NCI-H748 (cell line): ENCODE measurements around the gene KLHL24.
A peak's percentile ranks its signal among the peaks of the same experiment; 100 is the strongest.
"Not testable (repeated sequence)": the region's sequence is repeated elsewhere in the genome, so short reads cannot be mapped to it uniquely, and the experiment has no call there.

Source experiments
- DNase-seq: peaks from one replicate; lab custom pipeline; 2025; ENCODE audit not compliant: unreplicated experiment; lab: John Stamatoyannopoulos, UW

The KLHL24 gene

DNA sequence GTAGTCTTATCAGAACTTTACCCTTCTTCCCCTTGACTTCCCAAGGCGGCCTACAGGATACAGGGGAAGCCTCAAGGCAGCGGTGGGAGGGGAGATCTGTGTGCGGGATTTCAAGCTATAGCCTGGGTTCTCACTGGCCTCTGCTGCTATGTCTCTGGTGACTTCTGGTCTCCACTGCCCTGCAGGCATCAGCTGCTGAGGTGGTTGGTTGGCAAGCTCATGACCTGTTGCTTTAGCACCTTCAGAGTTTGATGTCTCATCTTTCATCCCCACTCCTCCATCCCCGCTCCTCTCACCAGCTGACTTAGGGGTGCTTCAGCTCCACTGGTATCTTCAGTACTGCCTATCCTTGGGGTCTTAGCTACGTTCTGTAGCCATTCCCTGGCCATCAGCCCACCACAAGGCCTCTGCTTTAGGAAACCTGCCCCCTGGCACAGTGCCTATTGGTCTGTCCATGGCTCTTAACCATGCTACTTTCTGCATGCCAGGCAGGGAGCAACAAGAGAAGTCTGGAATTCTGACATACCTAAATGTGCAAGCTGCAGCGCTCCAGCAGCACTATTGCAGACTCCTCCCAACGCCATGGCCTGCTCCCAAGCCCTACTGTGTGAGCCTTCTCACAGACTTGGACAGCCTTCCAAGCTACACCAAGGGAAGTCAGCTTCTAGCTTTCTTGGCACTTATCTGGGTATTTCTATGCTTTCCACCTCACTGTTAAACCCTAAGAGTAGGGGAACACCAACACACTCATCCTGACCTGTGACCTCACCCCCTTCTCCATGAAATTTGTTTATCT lies 60.3 kb downstream of the KLHL24 start:
- no peak for DNase-seq

DNA sequence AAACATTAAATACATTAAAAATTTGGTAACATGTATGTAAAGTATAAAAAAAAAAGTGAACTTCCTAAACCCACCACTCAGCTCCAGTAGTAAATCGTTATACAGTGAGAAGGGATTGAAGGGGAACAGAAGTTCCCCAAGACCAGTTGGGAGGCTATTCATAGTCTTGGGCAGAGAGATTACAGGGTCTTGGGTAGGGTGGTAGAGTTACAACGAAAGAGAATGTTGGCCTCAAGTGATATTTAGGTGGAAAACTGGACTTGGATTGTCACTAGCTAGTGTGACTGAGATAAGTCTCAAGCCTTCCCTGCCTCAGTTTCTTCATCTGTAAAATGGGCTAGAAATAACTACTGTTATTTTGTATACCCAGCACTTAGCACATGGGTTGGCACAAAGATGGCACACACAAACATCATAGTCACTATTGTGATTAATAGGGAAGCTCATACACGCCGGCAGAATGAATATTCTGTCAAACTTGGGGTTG lies 61.7 kb downstream of the KLHL24 start:
- DNase-seq, result no peak

DNA sequence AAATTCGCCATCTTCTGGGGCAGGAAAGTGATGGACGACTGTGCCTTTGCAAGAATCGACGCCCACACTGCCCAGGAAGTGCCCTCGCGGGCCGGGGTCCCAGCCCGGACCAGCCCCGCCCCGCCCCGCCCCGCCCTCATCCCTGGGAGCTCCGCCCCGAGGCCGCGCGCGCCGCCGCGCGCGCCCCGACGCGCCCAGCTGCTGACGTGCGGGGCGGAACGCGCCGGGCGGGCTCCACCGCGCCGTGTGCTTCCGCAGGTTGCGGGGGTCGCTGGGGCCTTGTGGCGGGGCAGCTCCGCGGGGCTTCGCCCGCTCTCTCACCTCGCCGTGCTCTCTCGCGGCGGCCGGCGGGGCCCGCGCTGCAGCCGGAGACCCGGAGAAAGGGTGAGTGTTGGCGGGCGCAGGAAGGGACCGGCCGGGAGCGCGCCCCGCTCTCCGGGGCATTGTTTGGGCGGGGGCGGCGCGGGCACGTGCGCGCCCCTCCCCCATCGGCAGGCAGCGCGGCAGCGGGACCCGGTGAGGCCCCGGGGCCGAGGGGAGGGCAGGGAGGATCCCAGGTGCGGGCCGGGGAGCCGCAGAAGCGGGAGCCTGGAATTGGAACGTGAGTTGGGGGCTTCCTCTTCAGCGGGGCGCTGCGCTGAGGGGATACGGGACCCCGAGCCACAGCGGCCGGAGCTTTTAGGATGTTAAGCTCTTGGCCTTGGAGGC lies 62.3 kb downstream of the KLHL24 start, which contains the start of gene YEATS2:
TSS of gene YEATS2 (plus strand) at position 188 of the 708 bp plus-strand sequence. CDS start 17,366 bp downstream, outside the sequence.
- DNase-seq, result peak; percentile 75

DNA sequence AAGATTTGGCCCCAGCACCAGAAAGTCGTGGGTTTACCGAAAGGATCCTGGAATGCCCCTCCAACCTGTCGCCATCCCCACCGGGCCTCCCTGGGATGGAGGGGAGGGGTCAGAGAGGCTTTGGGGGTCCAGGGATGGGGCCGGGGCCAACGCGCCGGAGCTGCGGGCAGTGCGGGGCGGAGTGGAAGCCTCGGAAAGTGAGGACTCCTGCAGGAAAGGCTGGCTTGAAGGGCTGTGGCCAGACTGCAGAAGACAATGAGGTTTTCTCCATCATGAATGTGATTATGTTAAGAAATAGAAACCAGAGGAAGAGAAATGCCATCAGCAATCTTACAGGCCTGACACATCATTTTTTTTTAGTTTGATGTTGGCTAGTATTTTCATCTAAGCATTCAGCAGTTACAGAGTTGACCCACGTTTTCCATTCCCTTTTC lies 62.9 kb downstream of the KLHL24 start:
- DNase-seq, result peak; percentile 51

DNA sequence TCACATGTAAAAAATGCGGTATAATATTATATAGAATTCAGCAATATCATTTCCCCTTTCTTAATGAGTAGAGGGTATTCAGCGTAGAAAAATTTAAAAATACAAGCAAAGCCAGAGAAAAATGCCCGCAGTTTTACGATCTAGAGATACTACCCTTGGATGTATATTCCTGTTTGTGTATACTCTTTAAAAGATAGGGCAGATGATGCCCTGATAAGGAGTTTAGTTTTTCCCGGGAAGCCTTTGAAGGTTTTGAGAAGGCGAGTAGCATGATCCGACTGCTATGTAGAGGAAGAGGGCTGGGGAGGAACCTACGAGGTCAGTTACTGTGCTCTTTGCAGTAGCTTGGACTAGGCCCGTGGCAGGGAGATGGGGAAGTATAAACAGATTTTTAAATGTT lies 63.3 kb downstream of the KLHL24 start:
- DNase-seq, result peak; percentile 29

DNA sequence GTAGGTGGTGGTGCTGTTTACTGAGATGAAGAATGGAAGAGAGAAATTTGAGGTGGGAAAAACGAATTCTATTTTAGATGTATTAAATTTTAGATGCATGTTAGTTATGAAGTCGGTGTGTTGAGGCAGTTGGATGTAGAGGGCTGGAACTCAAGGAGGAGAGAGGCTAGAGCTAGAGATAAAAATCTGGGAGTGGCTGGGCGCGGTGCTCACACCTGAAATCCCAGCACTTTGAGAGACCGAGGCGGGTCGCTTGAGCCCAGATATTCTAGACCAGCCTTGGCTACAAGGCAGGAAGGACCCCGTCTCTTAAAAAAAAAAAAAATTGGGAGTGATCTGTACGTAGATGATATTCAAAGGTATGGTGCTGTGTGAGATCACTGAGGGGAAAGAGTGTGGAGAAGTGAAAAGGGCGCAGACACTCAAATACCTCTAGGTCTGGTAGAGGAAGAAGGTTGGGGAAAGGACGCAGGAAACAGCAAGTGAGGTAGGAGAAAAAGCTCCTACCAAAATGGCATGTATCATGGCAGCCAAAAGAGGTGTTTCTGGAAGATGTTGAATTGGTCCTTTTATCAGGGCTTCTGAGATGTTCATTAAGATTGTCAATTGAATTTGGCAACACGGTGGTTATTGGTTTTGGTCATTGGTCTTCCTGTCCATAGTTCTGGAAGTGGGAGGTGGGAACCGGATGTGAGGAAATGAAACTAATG lies 64.0 kb downstream of the KLHL24 start:
- peak; percentile 2 for DNase-seq

DNA sequence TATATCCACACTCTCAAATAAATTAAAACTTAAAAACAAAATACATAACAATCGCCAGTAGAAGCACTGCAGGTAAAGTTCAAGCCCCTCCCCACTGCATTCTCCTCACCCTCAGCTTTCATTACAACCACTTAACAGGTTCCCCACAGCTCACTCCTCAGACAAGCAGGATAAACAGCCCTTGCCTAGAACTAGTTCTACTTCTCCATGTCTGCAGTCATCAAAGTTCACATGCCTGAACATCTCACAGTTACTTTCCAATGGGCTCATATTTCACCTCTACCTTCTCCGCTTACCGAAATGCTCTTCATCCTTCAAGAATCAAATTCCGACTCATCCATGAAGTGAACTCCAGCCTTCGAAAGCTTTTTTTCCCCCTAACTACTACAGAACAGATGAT lies 66.3 kb downstream of the KLHL24 start:
- DNase-seq, result no peak

DNA sequence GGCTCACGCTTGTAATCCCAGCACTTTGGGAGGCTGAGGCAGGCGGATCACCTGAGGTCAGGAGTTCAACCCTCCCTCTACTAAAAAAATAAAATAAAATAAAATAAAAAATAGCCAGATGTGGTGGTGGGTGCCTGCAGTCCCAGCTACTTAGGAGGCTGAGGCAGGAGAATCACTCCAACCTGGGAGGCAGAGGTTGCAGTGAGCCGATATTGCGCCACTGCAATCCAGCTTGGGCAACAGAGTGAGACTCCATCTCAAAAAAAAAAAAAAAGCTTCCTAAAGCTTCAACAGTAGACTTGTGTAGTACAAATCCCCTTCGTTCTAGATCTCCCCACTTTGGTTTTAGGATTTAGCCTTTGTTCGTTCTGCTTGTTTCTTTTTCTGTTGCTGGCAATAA lies 68.5 kb downstream of the KLHL24 start:
- DNase-seq, result not testable (repeated sequence)

DNA sequence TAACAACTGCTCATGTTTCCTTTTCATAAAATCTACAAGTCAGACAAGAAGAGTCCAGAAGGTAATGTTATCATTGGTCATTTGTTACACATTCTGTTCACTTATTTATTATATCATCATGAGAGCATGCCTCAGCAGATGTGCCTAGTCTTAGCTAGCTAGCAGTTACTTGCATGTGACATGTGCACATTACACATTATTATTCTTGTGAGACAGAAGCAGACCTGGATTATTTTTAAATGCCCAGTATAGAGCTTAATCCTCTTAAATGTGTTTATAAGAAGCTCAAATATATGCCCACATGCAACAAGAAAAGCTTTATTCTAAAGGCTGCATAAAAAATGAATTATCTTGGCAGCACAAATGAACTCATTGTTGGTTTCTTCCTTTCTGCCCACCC lies 74.8 kb downstream of the KLHL24 start:
- no peak for DNase-seq

DNA sequence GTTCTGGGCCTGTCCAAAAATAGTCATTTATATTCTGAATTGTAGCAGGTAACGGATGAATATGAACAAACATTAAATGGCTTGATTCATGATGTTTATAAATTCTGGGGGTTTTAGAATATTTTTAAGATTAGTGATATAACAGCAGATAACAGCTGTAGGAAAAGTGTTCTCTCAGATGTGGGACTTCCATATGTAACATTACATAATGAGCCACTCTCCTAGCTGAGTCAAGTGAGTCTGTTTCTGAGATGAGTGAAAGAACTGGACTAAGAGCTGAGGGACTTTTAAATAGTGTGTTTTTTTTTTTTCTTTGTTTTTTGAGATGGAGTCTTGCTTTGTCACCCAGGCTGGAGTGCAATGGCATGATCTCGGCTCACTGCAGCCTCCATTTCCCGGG lies 76.1 kb downstream of the KLHL24 start:
- no peak for DNase-seq

DNA sequence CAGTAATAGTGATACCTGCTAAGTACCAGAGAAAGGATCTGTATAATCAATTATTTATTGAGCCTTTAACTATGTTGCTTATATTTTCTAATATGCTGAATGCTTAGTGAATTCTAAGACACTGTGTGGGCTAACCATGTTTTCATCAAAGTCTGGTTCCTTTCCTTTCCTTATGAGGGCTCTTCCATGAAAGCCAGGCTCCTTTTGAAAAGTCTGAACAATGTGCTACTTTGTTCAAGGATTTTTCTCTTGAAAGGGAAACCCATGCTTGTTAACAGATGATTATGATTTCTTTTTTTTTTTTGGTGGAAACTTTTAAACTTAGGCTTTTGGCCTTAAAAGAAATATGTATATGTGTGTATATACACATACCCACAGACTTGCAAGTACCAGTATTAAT lies 79.2 kb downstream of the KLHL24 start:
- no peak for DNase-seq

DNA sequence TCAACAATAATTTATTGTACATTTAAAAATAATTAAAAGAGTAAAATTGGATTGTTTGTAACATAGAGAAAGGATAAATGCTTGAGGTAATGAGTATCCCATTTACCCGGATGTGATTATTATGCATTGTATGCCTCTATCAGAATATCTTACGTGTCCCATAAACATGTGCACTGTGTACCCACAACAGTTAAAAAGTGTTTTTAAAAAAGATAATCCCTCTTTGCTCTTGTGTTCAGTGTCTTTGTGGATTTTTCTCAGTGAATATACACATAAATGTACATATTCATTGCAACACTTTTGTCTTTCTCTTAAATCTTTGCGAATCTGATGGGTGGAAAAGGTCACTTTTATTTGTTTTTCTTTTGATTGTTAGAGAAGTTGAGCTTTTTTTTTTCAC lies 82.6 kb downstream of the KLHL24 start:
- DNase-seq, result no peak

DNA sequence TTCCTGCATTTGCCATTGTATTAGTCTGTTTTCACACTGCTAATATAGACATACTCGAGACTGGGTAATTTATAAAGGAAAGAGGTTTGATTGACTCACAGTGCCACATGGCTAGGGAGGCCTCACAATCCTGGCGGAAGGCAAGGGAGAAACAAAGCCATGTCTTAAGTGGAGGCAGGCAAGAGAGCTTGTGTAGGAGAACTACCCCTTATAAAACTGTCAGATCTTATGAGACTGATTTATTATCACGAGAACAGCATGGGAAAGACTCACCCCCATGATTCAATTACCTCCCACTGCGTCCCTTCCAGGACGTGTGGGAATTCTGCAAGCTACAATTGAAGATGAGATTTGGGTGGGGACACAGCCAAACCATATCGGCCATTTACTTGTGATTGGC lies 90.0 kb downstream of the KLHL24 start:
- DNase-seq, result no peak

DNA sequence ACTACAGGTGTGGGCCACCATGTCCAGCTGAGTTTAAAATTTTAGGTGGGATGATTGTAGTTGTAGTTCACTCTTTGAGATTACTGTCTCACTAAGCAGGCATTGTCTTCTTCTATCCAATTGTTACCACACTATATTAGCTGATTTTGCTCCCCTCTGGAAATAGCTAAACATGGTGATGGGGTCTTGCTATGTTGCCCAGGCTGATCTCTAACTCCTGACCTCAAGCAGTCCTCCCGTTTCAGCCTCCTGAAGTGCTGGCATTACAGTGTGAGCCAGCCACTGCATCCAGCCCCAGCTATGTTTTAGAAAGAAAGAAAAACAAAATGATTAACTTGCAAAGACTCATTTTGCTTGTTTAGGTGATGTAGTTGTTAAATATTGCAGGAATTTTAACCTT lies 92.8 kb downstream of the KLHL24 start:
- DNase-seq, result no peak

DNA sequence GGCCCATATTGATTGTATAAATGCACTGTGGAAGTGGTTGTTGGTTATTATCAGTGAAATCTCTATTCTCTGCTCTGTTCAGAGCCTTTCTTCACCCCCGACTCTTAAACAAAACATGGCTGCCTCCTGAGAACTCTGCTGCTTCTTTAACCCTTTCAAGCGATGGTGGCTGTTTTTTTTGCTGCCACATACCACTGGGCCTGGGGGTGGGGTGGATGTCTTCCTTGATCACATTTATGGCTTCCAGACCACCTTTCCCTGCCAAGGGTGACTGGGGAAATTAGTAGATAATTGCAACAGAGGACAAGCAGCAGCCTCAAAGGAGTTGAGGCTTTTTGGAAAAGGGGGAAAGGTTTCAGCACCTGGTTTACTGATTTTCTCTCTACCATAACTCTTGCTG lies 94.9 kb downstream of the KLHL24 start:
- DNase-seq, result no peak

DNA sequence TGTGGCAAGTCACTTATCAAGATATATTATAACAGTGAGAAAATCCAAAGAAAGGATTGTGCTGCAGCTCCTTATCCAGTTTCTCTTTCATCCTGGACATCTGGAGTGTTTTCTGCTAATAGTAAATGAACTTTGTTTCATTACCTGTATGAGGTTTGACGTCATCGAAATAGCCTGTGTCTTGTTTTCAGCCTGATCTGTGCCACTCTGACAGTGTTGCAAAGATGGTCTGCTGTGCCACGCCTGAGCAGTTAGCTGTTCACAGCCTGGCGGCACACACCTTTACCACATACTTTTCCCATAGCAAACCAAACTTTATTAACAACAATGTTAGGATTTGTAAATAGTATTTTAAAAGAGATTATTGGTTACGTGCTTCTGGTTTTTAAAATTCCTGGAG lies 96.2 kb downstream of the KLHL24 start:
- no peak for DNase-seq

DNA sequence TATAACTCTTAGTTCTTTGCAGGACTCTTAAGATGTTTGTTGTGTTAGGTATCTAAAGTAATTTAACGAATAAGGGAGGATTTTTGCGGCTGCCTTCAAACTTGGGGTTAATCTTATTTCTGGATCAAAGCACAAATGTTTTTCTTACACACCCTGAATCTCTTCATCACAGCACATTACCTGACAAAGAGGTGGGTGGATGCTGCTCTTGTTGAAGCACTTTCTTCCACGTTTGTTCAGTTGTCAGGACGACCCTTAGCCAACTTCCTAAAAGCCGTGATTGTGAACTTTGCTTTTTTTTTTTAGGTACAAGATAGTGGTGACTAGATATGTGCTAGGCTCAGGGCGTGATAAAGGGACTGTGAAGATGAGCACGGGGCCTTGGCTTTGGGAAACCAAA lies 98.1 kb downstream of the KLHL24 start:
- DNase-seq, result no peak
